IMR-90 (cell line): ENCODE results near the gene DBF4B. TPM values are rescaled to one million over a fixed set of nuclear protein-coding genes. Genes with fewer than 3 reads are reported as not detected.

Experiments
- ATAC-seq: fragments of 200-7000 bp; cut with Tn5 transposase; 2 replicates; pipeline ENCODE4 v1.9.1; 2020; ENCODE audit warnings: low read depth, mild to moderate bottlenecking, moderate library complexity
- BruUV-seq: library from RNA; stranded (reverse); fragments of 400-500 nt; replicated peaks from 2 replicates; lab custom pipeline; 2021; lab: Mats Ljungman, UMichigan
- CTCF ChIA-PET: fragments of 300-600 bp; formaldehyde crosslinking; extraction: SDS; loops from one replicate; lab custom pipeline; 2021; ENCODE audit warnings: antibody characterized with exemption; lab: Yijun Ruan, JAX
- POLR2A ChIA-PET: fragments of 300-600 bp; sonication (Branson Sonifier 250); formaldehyde crosslinking; loops from one replicate; lab custom pipeline; 2022; ENCODE audit warnings: antibody characterized with exemption; ENCODE audit not compliant: unreplicated experiment; lab: Charles Lee
- DNase-seq: peaks from one replicate; pipeline ENCODE4 v3.0.0; 2013
- H2AFZ ChIP-seq: replicated peaks from 2 replicates; pipeline ENCODE3; 2013; ENCODE audit warnings: low read length, mild to moderate bottlenecking; ENCODE audit not compliant: poor library complexity
- H2AK5ac ChIP-seq: 2 replicates; pipeline ENCODE4 v1.6.1; 2013; ENCODE audit warnings: low read depth, low read length, inconsistent platforms
- H2AK9ac ChIP-seq: replicated peaks from 2 replicates; pipeline ENCODE3; 2013; ENCODE audit warnings: mild to moderate bottlenecking, low read depth, low read length, moderate library complexity; ENCODE audit not compliant: poor library complexity
- H2BK120ac ChIP-seq: 2 replicates; pipeline ENCODE4 v1.6.1; 2013; ENCODE audit warnings: low read depth, low read length, inconsistent platforms
- H2BK15ac ChIP-seq: 3 replicates; pipeline ENCODE4 v1.6.1; 2013; ENCODE audit warnings: low read depth, low read length, inconsistent platforms
- H2BK20ac ChIP-seq: 2 replicates; pipeline ENCODE4 v1.6.1; 2013; ENCODE audit warnings: low read depth, mild to moderate bottlenecking, inconsistent platforms, low read length, moderate library complexity
- H2BK5ac ChIP-seq: 2 replicates; pipeline ENCODE4 v1.6.1; 2013; ENCODE audit warnings: mild to moderate bottlenecking, low read depth, low read length, inconsistent platforms; ENCODE audit not compliant: poor library complexity, severe bottlenecking
- H3K14ac ChIP-seq: replicated peaks from 2 replicates; pipeline ENCODE4 v1.6.1; 2013; ENCODE audit warnings: low read depth, low read length, inconsistent platforms
- H3K18ac ChIP-seq: 2 replicates; pipeline ENCODE4 v1.6.1; 2013; ENCODE audit warnings: low read depth, low read length, control low read depth
- H3K23ac ChIP-seq: 2 replicates; pipeline ENCODE4 v1.6.1; 2013; ENCODE audit warnings: low read depth, low read length, inconsistent platforms
- H3K27ac ChIP-seq: 2 replicates; pipeline ENCODE4 v1.5.1; 2013; ENCODE audit warnings: mild to moderate bottlenecking, control low read depth, low read length; ENCODE audit not compliant: insufficient read depth
- H3K27me3 ChIP-seq: 2 replicates; pipeline ENCODE4 v1.6.1; 2013; ENCODE audit warnings: low read length; ENCODE audit not compliant: control insufficient read depth, insufficient read depth
- H3K36me3 ChIP-seq: 2 replicates; pipeline ENCODE4 v1.6.1; 2013; ENCODE audit warnings: low read length, mixed read lengths; ENCODE audit not compliant: control insufficient read depth, insufficient read depth
- H3K4ac ChIP-seq: 2 replicates; pipeline ENCODE4 v1.6.1; 2013; ENCODE audit warnings: low read depth, low read length, inconsistent platforms
- H3K4me1 ChIP-seq: 2 replicates; pipeline ENCODE4 v1.6.1; 2013; ENCODE audit warnings: low read length, mixed read lengths; ENCODE audit not compliant: control insufficient read depth, insufficient read depth
- H3K4me2 ChIP-seq: 2 replicates; pipeline ENCODE4 v1.6.1; 2013; ENCODE audit warnings: low read depth, mild to moderate bottlenecking, control low read depth, low read length, moderate library complexity
- H3K4me3 ChIP-seq: 2 replicates; pipeline ENCODE4 v1.5.1; 2013; ENCODE audit warnings: low read depth, mild to moderate bottlenecking, control low read depth, low read length, moderate library complexity; ENCODE audit not compliant: insufficient read depth
- H3K56ac ChIP-seq: 2 replicates; pipeline ENCODE4 v1.6.1; 2013; ENCODE audit warnings: low read length, inconsistent platforms; ENCODE audit not compliant: insufficient read depth; ENCODE audit errors: extremely low read depth
- H3K79me1 ChIP-seq, 2 experiments: 2 replicates each; pipeline ENCODE4 v1.6.1; 2013; ENCODE audit warnings: low read length in 2 of 2, inconsistent platforms in 1 of 2, low read depth in 1 of 2
- H3K9ac ChIP-seq: 2 replicates; pipeline ENCODE4 v1.6.1; 2013; ENCODE audit warnings: low read depth, low read length, control low read depth
- H3K9me1 ChIP-seq: 2 replicates; pipeline ENCODE4 v1.6.1; 2013; ENCODE audit warnings: low read length, inconsistent platforms; ENCODE audit not compliant: insufficient read depth
- H3K9me3 ChIP-seq: 2 replicates; pipeline ENCODE4 v1.6.1; 2013; ENCODE audit warnings: low read length; ENCODE audit not compliant: control insufficient read depth, insufficient read depth
- H4K20me1 ChIP-seq: 2 replicates; pipeline ENCODE4 v1.6.1; 2013; ENCODE audit warnings: low read length, inconsistent platforms; ENCODE audit not compliant: insufficient read depth
- H4K5ac ChIP-seq: 2 replicates; pipeline ENCODE4 v1.6.1; 2013; ENCODE audit warnings: mild to moderate bottlenecking, low read depth, low read length, control low read depth
- H4K8ac ChIP-seq, 2 experiments: 2 replicates each; pipeline ENCODE4 v1.6.1; 2013; ENCODE audit warnings: low read depth in 2 of 2, low read length in 2 of 2, control low read depth in 1 of 2, inconsistent platforms in 1 of 2
- H4K91ac ChIP-seq: 2 replicates; pipeline ENCODE4 v1.6.1; 2013; ENCODE audit warnings: low read depth, low read length, inconsistent platforms; ENCODE audit not compliant: insufficient read depth
- CEBPB ChIP-seq: IDR thresholded peaks from 2 replicates; pipeline ENCODE4 v1.6.1; 2012; ENCODE audit warnings: low read depth, low read length, improper control_type of control experiment
- CHD1 ChIP-seq: IDR thresholded peaks from 2 replicates; pipeline ENCODE4 v1.6.1; 2012; ENCODE audit warnings: low read depth, low read length, improper control_type of control experiment
- ELK1 ChIP-seq: fragments of 150-350 bp; IDR thresholded peaks from 2 replicates; pipeline ENCODE4 v1.6.1; 2016; ENCODE audit warnings: low read depth, mild to moderate bottlenecking, low read length, moderate library complexity, borderline replicate concordance
- MAZ ChIP-seq: IDR thresholded peaks from 2 replicates; pipeline ENCODE4 v1.6.1; 2012; ENCODE audit warnings: low read depth, mild to moderate bottlenecking, low read length, improper control_type of control experiment, moderate library complexity, borderline replicate concordance
- MXI1 ChIP-seq: IDR thresholded peaks from 2 replicates; pipeline ENCODE4 v1.6.1; 2012; ENCODE audit warnings: low read depth, mild to moderate bottlenecking, low read length, moderate library complexity, borderline replicate concordance
- NFE2L2 ChIP-seq: fragments of 150-350 bp; IDR thresholded peaks from 2 replicates; pipeline ENCODE4 v1.6.1; 2016; ENCODE audit warnings: low read depth, mild to moderate bottlenecking, low read length
- POLR2A ChIP-seq: IDR thresholded peaks from 2 replicates; pipeline ENCODE4 v1.6.1; 2012; ENCODE audit warnings: mild to moderate bottlenecking, low read depth, low read length
- SMC3 ChIP-seq: fragments of 150-350 bp; IDR thresholded peaks from 2 replicates; pipeline ENCODE4 v1.6.1; 2016; ENCODE audit warnings: low read depth, mild to moderate bottlenecking, antibody characterized with exemption, low read length, moderate library complexity
- WGBS, 2 experiments: methylation state at CpG; one replicate each; pipeline versions ENCODE4 v1.1.5 to v1.1.7; 2013; ENCODE audit warnings: missing lambda C conversion rate in 2 of 2; ENCODE audit not compliant: insufficient read length in 1 of 2; ENCODE audit errors: extremely low coverage in 2 of 2; 5-methylcytosine and 5-hydroxymethylcytosine counted together
- dilution Hi-C: fragments of 300-500 bp; cut with HindIII; formaldehyde crosslinking; loops from one replicate; pipeline ENCODE4 v1.14.3; 2018; ENCODE audit warnings: low sequenced_read_pairs; ENCODE audit not compliant: unreplicated experiment
- in situ Hi-C: fragments of 300-500 bp; cut with MboI; formaldehyde crosslinking; loops from 3 replicates; pipeline ENCODE4 v1.14.3; 2019; ENCODE audit warnings: low sequenced_read_pairs, inconsistent platforms, mixed read lengths
- intact Hi-C: fragments of 100-400 bp; cut with micrococcal nuclease; formaldehyde crosslinking; loops from 2 replicates; pipeline ENCODE4 v1.10.0; 2022
- polyA plus RNA-seq, 3 experiments: library from polyadenylated mRNA; depleted of rRNA; stranded (reverse); fragments of >200 nt; gene quantifications; 2 replicates each; pipeline ENCODE4 v1.2.3, GENCODE V29; 2012; ENCODE audit warnings: low replicate concordance in 1 of 3
- total RNA-seq: library from RNA; depleted of rRNA; stranded (reverse); fragments of >200 nt; gene quantifications from 2 replicates; pipeline ENCODE4 v1.2.3, GENCODE V29; 2012

Gene DBF4B
- total and polyA plus RNA-seq, 2 of the 4 experiments (the other 2 are of a cell fraction): 3.6 to 10.2 TPM

- WGBS, 2 experiments: 17% methylated on average over 3 of the region's 6 CpGs; no CpG with 5 or more reads in 1 of the 2 experiments
- H2AK5ac ChIP-seq: no peak overlapping the region
- no peak overlapping the region for H4K5ac ChIP-seq
- dilution Hi-C loops (no loop called here), intact Hi-C loops (no loop called here), in situ Hi-C loops (no loop called here)
- H4K8ac ChIP-seq: no peak overlapping the region
- no peaks in the 10 kb centered on the region for H3K79me1 ChIP-seq
- DNase-seq (no peak), ATAC-seq (no peak)
- no peak overlapping the region for H3K4me2 ChIP-seq
- H3K18ac ChIP-seq: no peak overlapping the region
- no peak overlapping the region for H2BK20ac ChIP-seq
- no peak overlapping the region for H3K9ac ChIP-seq
- no TSS peak for BruUV-seq
- H2BK5ac ChIP-seq: no peak overlapping the region
- no peak overlapping the region for H4K91ac ChIP-seq
- H3K4me3 ChIP-seq: no peak overlapping the region
- H2AFZ ChIP-seq: no peak overlapping the region
- no peak overlapping the region for H3K56ac ChIP-seq
- H4K20me1 ChIP-seq: no peaks in the 10 kb centered on the region; the same call in 1 of the 2 replicates
- TF ChIP-seq MAZ: no peak
- TF ChIP-seq SMC3: no peak
- TF ChIP-seq POLR2A: no peak
- TF ChIP-seq ELK1: no peak
- no peak for TF ChIP-seq CEBPB
- TF ChIP-seq CHD1: no peak
- no peak for TF ChIP-seq MXI1
- TF ChIP-seq NFE2L2: no peak
- no peaks in the 10 kb centered on the region for H3K36me3 ChIP-seq
- H2AK9ac ChIP-seq: peak overlapping the region; percentile 16
- H3K4me1 ChIP-seq: no peaks in the 10 kb centered on the region
- no peak overlapping the region for H3K4ac ChIP-seq
- H3K9me1 ChIP-seq: no peaks in the 10 kb centered on the region
- H3K27me3 ChIP-seq: peaks cover 12% of the 10 kb centered on the region
- CTCF ChIA-PET: no interaction called here
- no peak overlapping the region for H2BK120ac ChIP-seq
- POLR2A ChIA-PET: no interaction called here
- H3K9me3 ChIP-seq: no peaks in the 10 kb centered on the region
- H3K23ac ChIP-seq: no peak overlapping the region
- no peak overlapping the region for H3K27ac ChIP-seq
- no peak overlapping the region for H3K14ac ChIP-seq
- H2BK15ac ChIP-seq: no peak overlapping the region
These were observed 64.7 kb downstream of the DBF4B start for GRCh38 chr17:44773140-44773539.
